ENCODE measurements around the gene FOXJ1.

FOXJ1 gene

GRCh38 chr17:76150712-76151622, 9.9 kb upstream of the FOXJ1 start:
- H3K27me3 ChIP-seq (ENCODE audit: low read depth, low read length) = no peaks in the 10 kb centered on the region
- no peak overlapping the region for H3K4me3 ChIP-seq (ENCODE audit: low read depth in 1 of 2, low read length in 2 of 2)
- H3K4me1 ChIP-seq (ENCODE audit: control insufficient read depth in 1 of 2, insufficient read depth in 2 of 2, low read length in 2 of 2) = peaks cover 0 to 13% of the 10 kb centered on the region in 2 donors
- no peak overlapping the region for H3K27ac ChIP-seq (ENCODE audit: low read length)
- no peaks in the 10 kb centered on the region for H3K9me3 ChIP-seq (ENCODE audit: control insufficient read depth in 1 of 2, low read length in 2 of 2)
- no peaks in the 10 kb centered on the region for H3K36me3 ChIP-seq (ENCODE audit: control insufficient read depth in 1 of 2, insufficient read depth in 2 of 2, low read length in 2 of 2)

DNA sequence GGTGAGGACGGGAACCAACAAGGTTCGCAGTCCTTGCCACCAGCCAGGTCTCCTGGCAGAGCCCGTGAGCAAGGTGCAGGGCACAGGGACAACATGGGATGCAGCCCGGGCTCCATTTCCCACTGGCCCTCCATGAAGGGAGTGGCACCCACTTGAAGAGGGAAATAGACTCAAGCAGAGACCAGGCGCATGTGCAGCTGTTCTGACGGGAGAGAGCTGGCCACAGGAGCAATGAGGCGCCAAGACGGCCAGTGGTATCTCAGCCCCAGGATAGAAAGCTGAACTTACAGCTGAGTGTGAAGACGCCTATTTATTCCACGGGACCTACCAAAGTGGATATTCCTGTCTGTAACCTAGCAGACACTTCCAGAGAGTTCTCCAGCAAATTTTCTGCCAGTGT, 8.2 kb upstream of the FOXJ1 start:
- H3K27me3 ChIP-seq (ENCODE audit: low read depth, low read length) = no peaks in the 10 kb centered on the region
- H3K4me3 ChIP-seq (ENCODE audit: low read depth in 1 of 2, low read length in 2 of 2) = no peak overlapping the region
- H3K27ac ChIP-seq (ENCODE audit: low read length) = no peak overlapping the region
- no peaks in the 10 kb centered on the region for H3K36me3 ChIP-seq (ENCODE audit: control insufficient read depth in 1 of 2, insufficient read depth in 2 of 2, low read length in 2 of 2)
- no peaks in the 10 kb centered on the region for H3K9me3 ChIP-seq (ENCODE audit: control insufficient read depth in 1 of 2, low read length in 2 of 2)
- peaks cover 0 to 13% of the 10 kb centered on the region in 2 donors for H3K4me1 ChIP-seq (ENCODE audit: control insufficient read depth in 1 of 2, insufficient read depth in 2 of 2, low read length in 2 of 2)

DNA sequence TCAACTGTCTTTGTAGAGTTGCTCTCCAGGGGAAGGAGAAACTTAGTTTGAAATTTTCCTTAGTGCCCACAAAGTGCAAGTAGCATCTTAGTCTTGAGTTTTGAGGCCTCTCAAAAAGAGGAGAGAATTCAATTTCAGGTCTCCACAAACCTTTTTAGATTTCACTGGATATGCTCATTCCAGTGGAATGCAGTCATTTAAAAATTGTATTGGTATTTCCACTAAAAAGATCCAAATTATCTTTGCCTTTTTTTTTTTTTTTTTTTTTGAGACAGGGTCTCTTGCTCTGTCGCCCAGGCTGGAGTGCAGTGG, 6.9 kb upstream of the FOXJ1 start:
- Histone ChIP-seq H3K9me3 (ENCODE audit: control insufficient read depth in 1 of 2, low read length in 2 of 2) (no peaks in the 10 kb centered on the region), H3K27ac (ENCODE audit: low read length) (no peak overlapping the region), H3K4me1 (ENCODE audit: control insufficient read depth in 1 of 2, insufficient read depth in 2 of 2, low read length in 2 of 2) (peaks cover 0 to 13% of the 10 kb centered on the region in 2 donors), H3K27me3 (ENCODE audit: low read depth, low read length) (no peaks in the 10 kb centered on the region), H3K4me3 (ENCODE audit: low read depth in 1 of 2, low read length in 2 of 2) (no peak overlapping the region), H3K36me3 (ENCODE audit: control insufficient read depth in 1 of 2, insufficient read depth in 2 of 2, low read length in 2 of 2) (no peaks in the 10 kb centered on the region)

GRCh38 chr17:76147211-76148014, 6.4 kb upstream of the FOXJ1 start:
- no peaks in the 10 kb centered on the region for H3K9me3 ChIP-seq (ENCODE audit: control insufficient read depth in 1 of 2, low read length in 2 of 2)
- H3K27ac ChIP-seq (ENCODE audit: low read length) = no peak overlapping the region
- no peaks in the 10 kb centered on the region for H3K27me3 ChIP-seq (ENCODE audit: low read depth, low read length)
- no peaks in the 10 kb centered on the region for H3K36me3 ChIP-seq (ENCODE audit: control insufficient read depth in 1 of 2, insufficient read depth in 2 of 2, low read length in 2 of 2)
- peaks cover 0 to 13% of the 10 kb centered on the region in 2 donors for H3K4me1 ChIP-seq (ENCODE audit: control insufficient read depth in 1 of 2, insufficient read depth in 2 of 2, low read length in 2 of 2)
- H3K4me3 ChIP-seq (ENCODE audit: low read depth in 1 of 2, low read length in 2 of 2) = no peak overlapping the region

DNA sequence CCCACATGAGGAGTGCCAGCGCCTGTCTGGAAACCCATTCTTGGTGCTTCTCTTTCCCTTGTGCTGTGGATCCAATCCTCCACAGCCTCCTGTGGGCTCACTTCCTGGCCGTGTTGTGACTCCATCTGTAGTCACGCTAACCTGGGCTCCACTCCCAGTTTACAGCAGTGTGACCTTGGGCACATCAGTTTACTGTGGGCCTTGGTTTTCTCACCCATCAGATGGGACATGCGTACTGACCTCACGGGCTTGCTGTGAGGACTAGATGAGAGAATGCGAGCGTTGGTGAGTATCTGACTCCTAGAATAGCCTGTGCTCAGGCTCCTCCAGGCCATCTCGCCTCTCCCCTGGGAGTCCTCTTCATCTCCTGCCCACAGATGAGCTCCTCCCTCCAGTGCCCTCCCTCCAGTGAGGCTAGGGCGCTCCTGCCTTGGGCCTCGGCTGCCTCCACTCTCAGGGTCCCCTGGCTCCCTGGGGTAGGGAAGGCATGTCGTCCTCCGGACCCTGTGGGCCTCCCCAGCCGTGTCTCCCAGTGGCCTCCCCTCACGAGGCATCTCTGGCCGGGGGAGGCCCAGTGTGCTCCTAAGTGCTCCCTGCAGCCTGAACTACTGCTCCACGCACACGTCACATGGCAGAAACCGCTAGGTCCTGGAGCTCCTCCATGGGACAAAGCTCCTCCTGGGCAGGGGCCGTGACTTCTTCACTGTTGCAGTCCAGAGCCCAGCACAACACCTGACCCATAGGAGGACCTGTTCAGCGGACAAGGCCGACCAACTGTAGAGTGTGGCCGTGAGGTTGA, 5.2 kb upstream of the FOXJ1 start:
- Histone ChIP-seq H3K4me1 (ENCODE audit: control insufficient read depth in 1 of 2, insufficient read depth in 2 of 2, low read length in 2 of 2) (peaks cover 0 to 20% of the 10 kb centered on the region in 2 donors), H3K27me3 (ENCODE audit: low read depth, low read length) (no peaks in the 10 kb centered on the region), H3K36me3 (ENCODE audit: control insufficient read depth in 1 of 2, insufficient read depth in 2 of 2, low read length in 2 of 2) (no peaks in the 10 kb centered on the region), H3K27ac (ENCODE audit: low read length) (no peak overlapping the region), H3K9me3 (ENCODE audit: control insufficient read depth in 1 of 2, low read length in 2 of 2) (no peaks in the 10 kb centered on the region), H3K4me3 (ENCODE audit: low read depth in 1 of 2, low read length in 2 of 2) (no peak overlapping the region)

DNA sequence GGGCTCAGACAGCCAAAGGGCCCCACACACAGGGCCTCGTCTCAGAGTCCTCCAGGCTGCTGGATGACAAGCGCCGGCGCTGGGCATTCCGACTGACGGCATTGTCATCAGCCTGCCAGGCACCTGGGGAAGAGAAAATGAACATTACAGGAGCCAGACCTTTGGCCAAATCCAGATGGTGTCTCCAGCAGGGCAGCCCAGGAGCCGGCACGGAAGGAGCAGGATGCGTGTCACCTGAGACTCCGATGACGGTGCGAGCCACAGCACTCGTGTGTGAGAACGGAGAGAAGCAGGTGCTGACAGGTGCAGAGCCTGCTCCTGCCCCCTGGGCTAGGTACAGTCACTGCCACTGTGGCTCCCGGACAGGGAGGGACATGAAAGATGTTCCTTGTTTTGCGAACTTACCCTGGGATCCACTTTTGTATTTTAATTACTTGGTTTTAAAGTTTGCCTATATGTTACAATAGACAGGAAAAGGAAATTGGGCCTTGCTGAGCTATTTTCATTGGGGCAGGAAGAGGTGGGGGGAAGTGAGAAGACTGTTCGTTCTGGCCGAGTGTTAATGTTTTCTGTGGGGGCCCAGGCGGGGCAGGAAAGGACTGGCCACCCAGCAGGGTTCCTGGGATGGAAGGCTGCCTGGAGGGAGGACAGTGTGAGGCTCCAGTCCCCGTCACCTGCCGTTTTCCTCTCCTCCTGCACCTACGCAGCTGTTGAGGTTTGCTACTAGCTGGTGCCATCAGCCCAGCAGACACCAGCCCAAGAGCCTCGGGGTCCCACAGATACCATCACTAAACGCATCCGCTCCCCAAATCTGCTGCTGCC, 4.4 kb upstream of the FOXJ1 start:
- Histone ChIP-seq H3K4me3 (ENCODE audit: low read depth in 1 of 2, low read length in 2 of 2) (no peak overlapping the region), H3K4me1 (ENCODE audit: control insufficient read depth in 1 of 2, insufficient read depth in 2 of 2, low read length in 2 of 2) (peaks cover 0 to 22% of the 10 kb centered on the region in 2 donors), H3K27me3 (ENCODE audit: low read depth, low read length) (peaks cover 5% of the 10 kb centered on the region), H3K9me3 (ENCODE audit: control insufficient read depth in 1 of 2, low read length in 2 of 2) (no peaks in the 10 kb centered on the region), H3K27ac (ENCODE audit: low read length) (no peak overlapping the region), H3K36me3 (ENCODE audit: control insufficient read depth in 1 of 2, insufficient read depth in 2 of 2, low read length in 2 of 2) (no peaks in the 10 kb centered on the region)

- Histone ChIP-seq H3K9me3 (ENCODE audit: control insufficient read depth in 1 of 2, low read length in 2 of 2) (no peaks in the 10 kb centered on the region), H3K27ac (ENCODE audit: low read length) (no peak overlapping the region), H3K36me3 (ENCODE audit: control insufficient read depth in 1 of 2, insufficient read depth in 2 of 2, low read length in 2 of 2) (no peaks in the 10 kb centered on the region), H3K4me3 (ENCODE audit: low read depth in 1 of 2, low read length in 2 of 2) (no peak overlapping the region), H3K4me1 (ENCODE audit: control insufficient read depth in 1 of 2, insufficient read depth in 2 of 2, low read length in 2 of 2) (peaks cover 0 to 30% of the 10 kb centered on the region in 2 donors), H3K27me3 (ENCODE audit: low read depth, low read length) (peaks cover 26% of the 10 kb centered on the region)
These were observed 1.6 kb upstream of the FOXJ1 start for GRCh38 chr17:76142585-76143041.

GRCh38 chr17:76142039-76142584, 1.1 kb upstream of the FOXJ1 start:
- no peaks in the 10 kb centered on the region for H3K9me3 ChIP-seq (ENCODE audit: control insufficient read depth in 1 of 2, low read length in 2 of 2)
- H3K4me1 ChIP-seq (ENCODE audit: control insufficient read depth in 1 of 2, insufficient read depth in 2 of 2, low read length in 2 of 2) = peaks cover 0 to 29% of the 10 kb centered on the region in 2 donors
- peaks cover 26% of the 10 kb centered on the region for H3K27me3 ChIP-seq (ENCODE audit: low read depth, low read length)
- H3K36me3 ChIP-seq (ENCODE audit: control insufficient read depth in 1 of 2, insufficient read depth in 2 of 2, low read length in 2 of 2) = no peaks in the 10 kb centered on the region
- no peak overlapping the region for H3K27ac ChIP-seq (ENCODE audit: low read length)
- H3K4me3 ChIP-seq (ENCODE audit: low read depth in 1 of 2, low read length in 2 of 2) = no peak overlapping the region

GRCh38 chr17:76140661-76141211, 309 bp downstream of the FOXJ1 start:
- H3K27me3 ChIP-seq (ENCODE audit: low read depth, low read length) = peaks cover 31% of the 10 kb centered on the region
- H3K9me3 ChIP-seq (ENCODE audit: control insufficient read depth in 1 of 2, low read length in 2 of 2) = no peaks in the 10 kb centered on the region
- peaks cover 0 to 29% of the 10 kb centered on the region in 2 donors for H3K4me1 ChIP-seq (ENCODE audit: control insufficient read depth in 1 of 2, insufficient read depth in 2 of 2, low read length in 2 of 2)
- H3K27ac ChIP-seq (ENCODE audit: low read length) = no peak overlapping the region
- H3K4me3 ChIP-seq (ENCODE audit: low read depth in 1 of 2, low read length in 2 of 2) = peak overlapping the region in 1 of 2 donors; percentile 69
- H3K36me3 ChIP-seq (ENCODE audit: control insufficient read depth in 1 of 2, insufficient read depth in 2 of 2, low read length in 2 of 2) = no peaks in the 10 kb centered on the region

All from muscle layer of duodenum (tissue), 2 donors.